HG03571 (cell line): Measurements from ENCODE around the gene ACCSL.
A peak's percentile ranks its signal among the peaks of the same experiment; 100 is the strongest.

Experiments used
- ATAC-seq: cut with Tn5 transposase; IDR thresholded peaks from one replicate; pipeline ENCODE4 v1.9.1; 2021; ENCODE audit not compliant: unreplicated experiment

The ACCSL gene

GRCh38 chr11:44095506-44096359 is 48.0 kb downstream of the ACCSL start, which contains the start of gene EXT2:
EXT2 (plus strand) TSS chr11:44095678; CDS start chr11:44107713, 12,035 bp downstream.
- ATAC-seq, result peak; percentile 95

GRCh38 chr11:44096360-44097185 is 48.8 kb downstream of the ACCSL start:
- ATAC-seq, result no peak

GRCh38 chr11:44097821-44098220 is 50.0 kb downstream of the ACCSL start:
- ATAC-seq, result no peak

DNA sequence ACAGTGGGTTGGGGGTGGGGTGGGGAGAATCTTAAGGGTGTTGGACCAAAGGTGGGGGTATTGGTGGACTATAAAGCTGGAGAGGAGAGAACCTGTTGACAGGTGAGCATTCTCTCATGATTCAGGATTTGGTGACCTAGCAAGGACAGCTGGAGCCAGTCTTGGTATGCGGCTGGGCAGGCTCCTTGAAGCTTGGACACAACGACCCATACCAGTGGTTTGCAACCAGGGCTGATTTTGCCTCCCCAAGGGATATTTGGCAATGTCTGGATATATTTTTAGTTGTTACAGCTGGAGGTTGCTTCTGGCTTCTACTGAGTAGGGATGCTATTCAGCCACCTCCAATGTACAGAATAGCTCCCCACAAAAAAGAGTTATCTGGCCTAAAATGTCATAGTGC is 53.3 kb downstream of the ACCSL start:
- no peak for ATAC-seq

- no peak for ATAC-seq
Observed at GRCh38 chr11:44104481-44105294, 56.9 kb downstream of the ACCSL start.

- ATAC-seq, result no peak
Observed at GRCh38 chr11:44108260-44108659, 60.5 kb downstream of the ACCSL start.
